GM21576 (cell line): ENCODE measurements around the gene CAPN15.

Experiments
- ATAC-seq: cut with Tn5 transposase; IDR thresholded peaks from one replicate; pipeline ENCODE4 v1.9.1; 2021; ENCODE audit warnings: mild to moderate bottlenecking, moderate library complexity; ENCODE audit not compliant: unreplicated experiment

CAPN15 gene

DNA sequence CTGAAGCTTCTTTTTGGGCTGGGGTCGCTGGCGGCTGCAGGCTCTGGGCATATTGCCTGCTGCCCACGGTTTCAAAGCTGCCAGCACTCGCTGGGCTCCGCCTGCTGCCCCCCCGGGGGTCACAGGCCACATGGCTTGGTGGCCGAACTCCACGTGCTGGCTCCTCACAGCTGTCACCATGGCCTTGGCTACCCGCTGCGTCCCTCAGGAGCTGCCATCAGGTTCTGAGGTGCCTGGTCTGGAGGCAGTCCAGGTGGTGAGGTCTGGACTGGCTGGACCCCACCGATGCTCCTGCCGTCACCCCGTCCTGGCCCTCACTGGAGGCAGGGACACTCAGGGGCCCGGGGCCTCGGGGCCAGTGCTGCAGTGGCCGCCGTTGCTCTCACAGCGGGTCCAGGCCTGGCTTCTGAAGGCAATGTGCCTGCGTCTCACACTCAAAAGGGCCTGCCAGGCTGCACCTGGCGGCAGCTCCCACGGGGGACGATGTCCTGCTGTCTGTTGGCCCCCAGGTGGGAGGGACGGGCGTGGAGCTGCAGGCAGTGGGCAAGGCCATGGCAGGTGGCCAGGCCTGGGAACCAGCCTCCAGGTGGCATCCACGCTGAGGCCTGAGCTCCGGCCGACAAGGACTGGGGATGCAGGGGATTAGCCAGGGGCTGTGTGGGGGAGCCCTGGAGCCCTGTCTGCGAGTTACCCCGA is 13.3 kb downstream of the CAPN15 start:
- no peak for ATAC-seq

DNA sequence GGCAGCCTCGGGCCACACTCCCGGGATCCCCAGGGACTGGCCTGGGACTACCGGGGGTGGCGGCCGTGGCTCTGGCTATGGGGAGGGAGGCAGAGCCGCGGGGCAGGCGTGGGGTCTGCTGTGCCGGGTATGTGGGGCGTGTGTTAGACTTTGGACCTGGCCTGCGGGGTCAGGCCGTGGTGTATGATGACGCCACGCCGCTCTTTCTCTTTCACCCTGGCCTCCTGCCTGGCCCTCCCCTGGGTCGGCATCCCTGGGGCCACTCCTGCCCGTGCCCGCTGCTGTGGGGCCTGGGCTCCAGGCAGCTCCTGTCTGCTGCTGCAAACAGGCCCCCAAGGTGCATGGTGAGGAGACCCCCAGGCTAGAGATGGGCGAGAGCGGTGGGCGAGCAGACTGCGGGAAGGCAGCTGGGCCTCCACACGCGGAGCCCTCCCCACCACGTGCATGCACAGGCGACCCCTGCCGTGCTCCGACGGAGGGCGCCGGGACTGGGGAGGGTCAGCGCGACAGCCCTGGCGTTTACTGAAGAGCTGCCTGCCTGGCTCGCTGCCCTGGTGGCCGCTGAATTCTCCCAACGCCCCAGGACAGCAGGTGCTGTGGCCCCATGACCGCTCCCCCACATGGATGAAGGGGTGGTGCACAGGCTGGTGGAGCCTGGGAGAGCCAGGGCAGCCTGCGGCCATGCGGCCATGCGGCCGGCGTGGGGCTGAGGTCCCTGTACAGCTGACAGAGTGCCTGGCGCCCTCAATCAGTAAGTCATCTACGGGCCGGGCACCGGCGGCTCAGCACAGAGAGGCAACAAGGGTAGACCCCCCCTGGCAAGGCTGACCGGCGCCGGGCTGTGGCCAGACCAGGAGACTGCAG is 16.0 kb downstream of the CAPN15 start:
- ATAC-seq, result no peak

DNA sequence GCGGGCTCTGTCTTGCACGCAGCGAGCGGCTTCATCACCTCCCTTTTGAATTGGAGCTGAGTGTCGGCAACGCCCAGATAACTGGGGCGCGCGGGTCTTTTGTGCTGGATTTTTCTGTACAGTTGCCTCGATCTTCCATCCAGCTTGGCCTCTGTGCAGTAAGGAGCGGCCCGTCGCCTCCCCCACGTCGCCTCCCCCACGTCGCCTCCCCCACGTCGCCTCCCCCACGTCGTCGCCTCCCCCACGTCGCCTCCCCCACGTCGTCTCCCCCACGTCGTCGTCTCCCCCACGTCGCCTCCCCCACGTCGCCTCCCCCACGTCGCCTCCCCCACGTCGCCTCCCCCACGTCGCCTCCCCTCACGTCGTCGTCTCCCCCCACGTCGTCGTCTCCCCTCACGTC is 17.0 kb downstream of the CAPN15 start:
- ATAC-seq, result no peak

DNA sequence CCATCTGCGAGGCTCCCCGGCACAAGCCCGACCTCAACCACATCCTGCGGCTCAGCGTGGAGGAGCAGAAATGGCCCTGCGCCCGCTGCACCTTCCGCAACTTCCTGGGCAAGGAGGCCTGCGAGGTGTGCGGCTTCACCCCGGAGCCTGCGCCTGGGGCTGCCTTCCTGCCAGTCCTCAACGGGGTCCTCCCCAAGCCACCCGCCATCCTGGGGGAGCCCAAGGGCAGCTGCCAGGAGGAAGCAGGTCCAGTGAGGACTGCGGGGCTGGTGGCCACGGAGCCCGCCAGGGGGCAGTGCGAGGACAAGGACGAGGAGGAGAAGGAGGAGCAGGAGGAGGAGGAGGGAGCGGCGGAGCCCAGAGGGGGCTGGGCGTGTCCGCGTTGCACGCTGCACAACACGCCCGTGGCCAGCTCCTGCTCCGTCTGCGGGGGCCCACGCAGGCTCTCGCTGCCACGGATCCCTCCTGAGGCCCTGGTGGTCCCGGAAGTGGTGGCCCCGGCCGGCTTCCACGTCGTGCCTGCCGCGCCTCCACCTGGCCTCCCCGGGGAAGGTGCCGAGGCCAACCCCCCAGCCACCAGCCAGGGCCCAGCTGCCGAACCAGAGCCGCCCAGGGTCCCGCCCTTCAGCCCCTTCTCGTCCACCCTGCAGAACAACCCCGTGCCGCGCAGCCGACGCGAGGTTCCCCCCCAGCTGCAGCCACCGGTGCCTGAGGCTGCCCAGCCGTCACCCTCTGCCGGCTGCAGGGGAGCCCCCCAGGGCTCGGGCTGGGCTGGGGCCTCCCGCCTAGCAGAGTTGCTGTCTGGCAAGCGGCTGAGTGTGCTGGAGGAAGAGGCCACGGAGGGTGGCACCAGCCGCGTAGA is 19.6 kb downstream of the CAPN15 start:
- no peak for ATAC-seq

DNA sequence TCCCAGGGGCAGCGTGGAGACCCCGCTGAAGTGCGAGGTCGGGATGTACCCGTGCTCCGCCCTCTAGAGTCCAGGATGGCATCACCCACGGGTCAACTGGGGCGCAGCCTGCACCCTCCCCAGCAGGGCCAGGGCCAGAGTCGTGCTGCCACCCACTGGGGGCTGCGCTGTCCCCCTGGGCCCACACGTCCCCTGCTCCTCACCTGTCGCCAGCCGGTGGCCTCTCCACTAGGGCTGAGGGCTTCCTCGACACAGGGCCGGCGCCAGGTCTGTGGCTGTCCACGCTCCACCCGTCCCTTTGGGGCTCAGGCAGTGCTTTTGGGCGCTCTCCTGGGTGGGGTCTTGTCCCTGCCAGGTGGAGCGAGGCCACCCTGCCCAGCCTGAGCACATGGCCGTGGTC is 21.1 kb downstream of the CAPN15 start:
- no peak for ATAC-seq

DNA sequence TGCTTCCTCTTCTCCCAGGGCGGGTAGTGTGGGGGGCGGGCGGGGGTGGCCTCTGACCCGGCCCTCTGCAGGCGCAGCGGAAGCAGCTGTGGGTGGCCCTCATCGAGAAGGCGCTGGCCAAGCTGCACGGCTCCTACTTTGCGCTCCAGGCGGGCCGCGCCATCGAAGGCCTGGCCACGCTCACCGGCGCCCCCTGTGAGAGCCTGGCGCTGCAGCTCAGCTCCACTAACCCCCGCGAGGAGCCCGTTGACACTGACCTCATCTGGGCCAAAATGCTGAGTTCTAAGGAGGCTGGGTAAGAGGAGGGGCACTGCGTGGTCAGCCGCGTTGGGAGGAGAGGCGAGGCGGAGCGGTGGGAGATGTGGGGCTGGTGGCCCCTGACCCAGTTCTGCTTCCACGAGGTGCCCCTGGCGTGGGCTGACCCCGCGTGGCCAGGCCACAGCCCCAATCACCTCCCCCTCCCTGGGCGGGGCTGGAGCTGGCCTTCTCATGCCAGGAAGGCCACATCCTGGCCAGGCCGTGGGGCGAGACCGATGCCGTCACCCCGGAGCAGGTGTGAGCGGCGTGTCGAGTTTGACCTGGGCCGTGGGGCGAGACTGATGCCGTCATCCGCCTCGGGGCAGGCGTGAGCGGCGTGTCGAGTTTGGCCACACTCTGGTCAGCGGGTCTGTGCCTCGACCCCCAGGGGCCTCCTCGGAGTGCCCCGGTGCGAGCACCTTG is 22.2 kb downstream of the CAPN15 start:
- no peak for ATAC-seq

DNA sequence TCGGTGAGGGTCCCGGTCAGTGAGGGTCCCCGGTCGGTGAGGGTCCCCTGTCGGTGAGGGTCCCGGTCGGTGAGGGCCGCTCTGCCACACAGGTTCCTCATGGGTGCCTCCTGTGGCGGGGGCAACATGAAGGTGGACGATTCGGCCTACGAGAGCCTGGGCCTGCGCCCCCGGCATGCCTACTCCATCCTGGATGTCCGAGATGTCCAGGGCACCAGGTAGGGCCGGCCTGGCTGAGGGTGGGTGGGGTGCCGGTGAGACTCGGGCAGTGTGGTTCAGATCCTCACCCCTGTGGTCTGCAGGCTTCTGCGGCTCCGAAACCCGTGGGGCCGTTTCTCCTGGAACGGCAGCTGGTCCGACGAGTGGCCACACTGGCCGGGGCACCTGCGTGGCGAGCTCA is 23.7 kb downstream of the CAPN15 start:
- ATAC-seq, result no peak

DNA sequence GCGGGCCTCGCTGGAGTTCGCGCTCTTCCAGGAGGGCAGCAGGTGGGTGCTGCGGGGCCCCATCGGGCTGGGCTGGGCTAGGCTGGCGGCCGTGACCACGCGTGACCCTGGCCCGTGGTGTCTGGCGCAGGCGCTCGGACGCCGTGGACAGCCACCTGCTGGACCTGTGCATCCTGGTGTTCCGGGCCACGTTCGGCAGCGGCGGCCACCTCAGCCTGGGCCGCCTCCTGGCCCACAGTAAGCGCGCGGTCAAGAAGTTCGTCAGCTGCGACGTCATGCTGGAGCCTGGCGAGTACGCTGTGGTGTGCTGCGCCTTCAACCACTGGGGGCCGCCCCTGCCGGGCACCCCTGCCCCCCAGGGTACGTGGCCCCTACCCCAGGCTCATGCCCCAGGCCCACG is 24.7 kb downstream of the CAPN15 start:
- no peak for ATAC-seq

DNA sequence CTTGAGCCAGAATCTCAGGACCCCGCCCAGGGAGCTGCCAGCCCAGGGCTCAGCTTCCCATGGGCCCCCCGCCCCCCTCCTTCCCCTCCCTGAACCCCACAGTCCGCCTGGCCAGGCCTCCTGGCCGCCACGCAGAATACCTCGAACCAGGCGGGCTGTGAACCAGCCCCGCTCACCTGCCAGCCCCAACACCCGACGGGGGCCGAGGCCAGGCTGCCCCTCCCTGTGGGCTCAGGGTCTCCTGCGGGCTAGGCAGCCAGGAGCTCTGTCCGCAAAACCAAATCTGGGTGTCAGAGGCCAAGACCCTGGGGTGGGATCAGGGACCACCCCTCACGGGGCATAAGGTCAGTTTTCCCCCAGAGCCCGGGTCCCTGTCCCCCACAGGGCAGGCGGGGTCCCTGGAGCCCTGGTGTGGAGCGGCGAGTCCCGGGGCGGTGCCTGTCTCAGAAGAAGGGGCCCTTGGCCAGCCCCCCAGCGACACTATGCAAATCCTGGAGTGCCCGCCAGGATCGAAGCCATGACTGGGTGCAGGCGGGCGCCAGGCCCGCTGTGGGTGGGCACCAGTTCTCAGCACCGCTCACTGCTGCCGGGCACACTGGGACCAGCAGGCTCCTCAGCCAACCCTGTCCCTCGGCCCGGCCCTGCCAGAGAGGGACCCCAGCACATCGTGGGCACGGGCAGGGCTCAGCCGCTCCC is 26.2 kb downstream of the CAPN15 start:
- no peak for ATAC-seq

DNA sequence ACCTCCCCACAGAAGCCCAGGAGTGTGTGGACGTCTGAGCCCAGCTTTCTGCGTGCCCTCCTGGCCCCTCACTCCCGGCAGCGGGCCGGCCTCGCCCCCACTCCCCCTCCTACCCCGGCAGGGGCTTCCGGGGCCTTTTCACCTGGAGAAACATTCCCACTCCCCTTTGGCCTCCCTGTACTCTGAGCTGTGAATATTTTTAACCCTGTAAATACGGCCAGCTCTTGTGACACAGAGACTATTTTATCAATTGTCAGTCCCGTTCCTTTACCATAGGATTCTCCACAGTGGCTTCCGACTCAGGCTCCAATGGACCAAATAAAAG is 26.7 kb downstream of the CAPN15 start:
- ATAC-seq, result no peak

DNA sequence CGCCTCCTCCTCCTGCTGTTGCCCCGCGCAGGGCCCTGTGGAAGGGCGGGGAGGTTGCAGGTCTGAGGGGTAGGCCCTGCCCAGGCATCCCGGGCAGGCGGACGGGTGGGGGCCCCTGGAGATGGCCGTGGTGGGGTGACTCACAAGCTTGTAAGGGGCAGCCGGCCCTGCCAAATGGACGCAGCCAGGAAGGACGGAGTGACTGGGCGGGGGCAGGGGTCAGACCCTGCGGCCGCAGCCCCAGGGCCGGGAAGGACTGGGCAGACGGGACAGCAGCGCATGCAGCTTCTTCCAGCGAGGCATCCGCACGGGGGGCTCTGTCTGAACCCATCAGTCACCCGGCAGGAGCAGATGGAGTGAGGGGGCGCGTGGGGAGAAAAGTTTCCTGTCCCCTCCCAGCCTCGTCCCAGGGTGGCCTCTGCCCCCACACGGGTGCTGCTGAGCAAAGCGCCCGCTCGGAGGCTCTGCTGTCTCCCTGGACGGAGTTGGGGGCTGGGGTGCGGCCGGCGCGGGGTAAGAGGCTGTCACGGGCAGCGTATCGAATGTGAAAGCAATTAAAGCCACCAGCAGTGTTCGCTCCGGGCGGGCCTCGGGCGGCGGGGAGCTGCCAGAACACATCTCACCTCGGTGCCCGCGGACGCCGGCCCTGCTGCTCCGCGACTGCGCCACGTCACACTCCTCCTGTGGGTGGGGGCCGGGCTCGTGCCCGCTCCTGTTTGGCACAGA is 27.3 kb downstream of the CAPN15 start:
- ATAC-seq, result no peak

DNA sequence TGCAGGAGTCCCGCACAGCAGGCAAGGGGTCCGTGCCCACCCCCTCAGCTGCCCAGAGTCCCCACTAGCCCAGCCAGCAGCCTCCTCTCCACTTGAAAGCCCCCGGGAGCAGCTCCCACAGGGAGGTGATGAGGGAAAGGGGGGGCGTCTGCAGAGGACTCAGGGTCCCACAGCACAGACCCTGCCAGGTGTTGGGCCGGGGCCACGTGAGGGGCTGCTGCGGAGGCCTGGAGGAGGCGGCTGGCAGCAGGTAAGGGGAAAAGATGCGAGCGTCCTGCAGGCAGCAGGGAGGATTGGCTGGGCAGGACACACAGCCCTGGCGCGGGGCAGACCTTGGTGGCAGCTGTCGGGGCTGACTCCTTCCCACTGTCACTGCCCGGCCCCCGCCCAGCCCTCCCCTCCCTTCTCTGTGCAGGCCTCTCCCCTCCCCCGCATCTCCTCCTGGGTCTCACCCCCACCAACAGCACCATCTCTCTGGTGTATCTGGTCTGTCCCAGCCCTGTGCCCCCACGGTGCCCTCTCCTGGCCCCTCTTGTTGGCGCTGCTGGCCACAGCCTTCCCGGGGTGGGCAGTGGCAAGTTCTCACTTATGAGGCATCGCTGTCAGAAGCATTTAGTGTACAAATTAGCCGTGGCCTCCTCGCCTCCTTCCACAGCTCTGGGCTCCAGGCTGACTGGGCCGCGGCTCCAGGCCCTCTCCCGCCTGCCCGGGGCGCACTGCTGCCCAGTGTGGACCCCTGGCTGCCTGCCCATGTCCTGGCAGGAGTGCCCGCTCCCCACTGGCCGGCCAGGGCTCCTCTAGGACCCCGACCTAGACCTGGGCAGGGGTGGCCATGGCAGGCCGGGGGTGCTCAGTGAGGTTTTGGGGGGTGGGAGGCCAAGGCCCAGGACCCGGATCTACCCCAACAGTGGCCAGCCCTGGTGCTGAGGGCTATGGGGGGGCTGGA is 28.3 kb downstream of the CAPN15 start:
- ATAC-seq, result no peak

DNA sequence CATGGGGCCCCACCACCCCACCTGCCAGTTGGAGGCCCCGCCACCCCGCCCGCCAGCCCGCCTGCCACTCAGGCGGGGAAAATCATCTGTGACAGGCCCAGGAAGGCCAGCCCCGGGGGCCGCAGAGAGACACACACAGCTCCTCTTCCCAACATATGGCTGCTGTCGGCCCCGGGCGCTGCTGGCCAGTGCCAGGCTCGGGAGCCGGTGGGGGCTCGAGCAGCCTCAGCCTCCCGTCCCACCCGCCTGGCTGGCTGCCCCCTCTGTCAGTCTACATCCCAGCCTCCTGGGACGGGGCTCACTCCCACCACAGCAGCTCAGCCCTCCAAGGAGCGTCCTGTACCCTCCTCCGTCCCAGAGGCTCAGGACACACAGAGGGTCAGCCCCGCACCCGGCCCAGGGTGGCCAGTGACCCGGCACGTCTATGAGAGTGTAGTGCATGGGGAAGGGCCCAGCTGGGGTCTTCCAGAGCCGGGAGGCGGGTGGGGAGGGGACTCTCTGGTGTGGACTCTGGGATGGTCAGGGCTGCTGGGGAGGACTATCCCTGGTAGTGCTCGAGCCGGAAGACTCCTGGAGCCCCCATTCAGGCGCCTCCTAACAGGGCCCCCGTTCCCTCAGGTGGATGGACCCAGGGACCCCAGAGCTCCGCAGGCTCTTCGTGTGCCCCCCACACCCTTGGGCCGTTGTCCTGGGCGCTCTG is 29.1 kb downstream of the CAPN15 start:
- ATAC-seq, result no peak

DNA sequence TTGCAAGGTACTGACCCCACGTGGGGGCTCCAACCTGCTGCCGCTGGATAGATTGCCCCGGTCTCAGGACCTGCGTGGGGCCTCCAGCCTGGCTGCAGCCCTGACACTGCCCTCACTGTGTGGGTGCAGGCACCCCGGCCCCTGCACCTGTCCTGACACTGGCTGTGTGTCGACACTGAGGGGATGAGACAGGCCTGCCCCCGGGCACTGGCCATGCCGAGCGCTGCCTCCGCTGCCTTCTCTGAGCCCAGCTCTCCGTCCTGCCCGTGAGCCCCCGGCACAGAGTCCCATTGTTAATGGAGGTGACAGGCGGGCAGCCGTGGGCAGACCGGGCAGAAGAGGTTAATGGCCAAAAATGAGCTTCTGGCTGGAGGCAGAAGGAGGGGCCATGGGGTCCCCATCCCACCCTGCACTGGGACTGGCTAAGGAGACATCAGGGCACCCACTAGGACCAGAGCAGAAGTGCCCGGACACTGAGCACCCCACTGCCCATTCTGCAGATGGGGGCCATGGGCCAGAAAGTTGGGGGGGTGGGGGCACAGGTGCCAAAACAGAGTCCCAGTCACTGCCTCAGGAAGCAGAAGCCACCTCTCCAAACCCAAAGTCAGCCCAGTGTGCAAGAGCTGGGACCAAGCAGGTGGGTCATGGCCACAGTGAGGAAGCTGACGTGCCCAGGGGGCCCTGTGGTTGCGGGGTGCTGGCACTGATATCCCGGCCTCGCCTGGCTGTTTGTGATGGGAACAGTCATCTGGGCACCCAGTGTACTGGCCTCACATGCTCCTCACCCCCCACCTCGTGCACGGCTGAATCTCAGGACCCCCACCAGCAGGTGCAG is 30.2 kb downstream of the CAPN15 start:
- ATAC-seq, result no peak

DNA sequence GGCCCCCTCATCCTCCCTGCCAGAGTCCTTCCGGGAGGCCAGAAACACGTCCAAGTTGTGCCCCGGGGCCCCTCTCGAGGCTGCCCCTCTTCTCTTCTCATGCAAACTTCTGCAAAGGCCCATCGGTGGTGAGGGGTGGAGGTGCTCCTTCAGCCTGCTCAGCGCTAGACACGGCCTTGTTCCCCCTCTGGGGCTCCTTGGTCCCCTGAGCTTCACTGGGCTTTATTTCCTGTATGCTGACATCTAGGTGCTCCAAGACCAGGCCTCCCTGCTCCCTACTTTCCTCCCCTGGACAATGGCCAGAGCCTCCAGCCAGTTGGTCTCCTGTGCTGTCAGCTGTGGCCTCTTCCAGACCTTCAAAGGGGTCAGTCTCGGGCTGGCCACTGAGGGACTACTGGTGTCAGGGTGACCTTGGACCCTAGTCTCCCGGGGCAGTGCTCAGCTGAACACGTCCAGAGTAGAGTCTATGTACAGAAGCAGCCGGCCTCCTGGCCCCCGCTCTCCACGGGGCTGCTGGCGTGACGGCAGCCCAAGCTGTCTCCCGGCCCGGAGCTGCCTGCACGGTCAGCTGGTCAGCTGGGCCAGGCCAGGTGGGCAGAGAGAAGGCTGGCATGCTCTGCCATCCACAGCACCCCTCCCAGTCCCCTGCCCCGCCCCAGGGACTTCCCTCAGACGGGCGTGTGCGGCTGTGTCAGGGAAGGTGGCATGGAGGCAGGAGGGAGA is 30.9 kb downstream of the CAPN15 start:
- no peak for ATAC-seq

DNA sequence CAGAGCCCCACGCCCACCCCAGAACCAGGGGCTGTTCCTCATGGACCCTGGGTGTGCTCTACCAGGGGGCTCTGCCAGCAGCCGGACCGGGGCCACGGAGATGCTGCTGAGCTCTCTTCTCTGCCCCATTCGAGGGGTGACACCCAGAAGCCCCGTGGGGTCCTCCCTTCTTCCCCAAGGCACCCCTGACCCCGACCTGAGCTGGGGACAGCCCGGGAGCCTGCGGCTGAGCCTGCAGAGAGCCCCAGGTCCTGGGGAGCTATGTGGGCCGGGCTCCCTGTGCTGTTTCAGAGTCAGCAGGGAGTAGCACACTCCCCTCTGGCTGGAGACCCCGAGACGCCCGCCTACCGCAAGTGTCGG is 31.5 kb downstream of the CAPN15 start:
- ATAC-seq, result no peak
